A204.1 (cell line): ENCODE data around the gene DYRK1A.

Source experiments
- FAIRE-seq: peaks from 2 replicates; lab custom pipeline; 2012; peaks lifted over from hg19 to GRCh38; lab: Jason Lieb, UNC

Gene DYRK1A

DNA sequence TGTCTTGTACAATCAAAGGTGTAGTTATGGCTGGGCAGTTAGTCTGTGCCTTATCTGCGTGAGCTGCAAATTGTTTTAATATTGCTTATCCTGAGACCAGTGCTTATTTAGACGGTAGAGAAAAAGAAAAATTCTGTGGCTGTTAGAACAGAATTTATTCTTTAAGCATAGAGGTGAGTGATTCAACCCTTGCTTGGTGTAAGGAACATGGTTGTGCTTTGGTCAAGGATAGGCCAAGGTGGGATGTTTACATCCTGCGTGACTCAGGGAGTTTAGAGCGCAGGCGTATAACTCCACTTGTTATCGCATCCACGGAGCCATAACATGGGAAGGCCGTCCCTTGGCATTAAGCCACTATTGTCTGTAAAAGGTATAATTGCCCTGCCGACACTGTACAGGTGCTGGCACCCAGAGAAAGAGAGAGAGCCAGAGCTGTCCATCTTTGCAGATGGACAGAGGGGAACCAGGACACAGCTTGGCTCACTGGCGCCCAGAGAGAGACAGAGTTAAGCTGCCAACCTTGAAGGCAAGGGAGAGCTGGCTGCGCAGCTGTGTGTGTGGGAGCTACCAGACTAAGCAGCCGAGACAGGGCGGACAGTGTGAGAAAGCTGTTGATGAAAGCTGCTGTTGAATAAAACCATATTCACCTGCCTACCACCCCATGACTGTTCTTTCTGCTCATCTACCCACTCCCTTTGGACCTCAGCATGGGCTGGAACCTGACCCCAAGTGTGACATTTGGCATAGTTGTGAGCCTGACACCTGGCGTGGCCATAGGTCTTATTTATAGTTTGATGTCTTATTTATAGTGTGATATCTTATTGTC is 200.4 kb downstream of the DYRK1A start:
- no peak for FAIRE-seq

- no peak for FAIRE-seq
Observed at GRCh38 chr21:37568415-37568814, 201.8 kb downstream of the DYRK1A start.

DNA sequence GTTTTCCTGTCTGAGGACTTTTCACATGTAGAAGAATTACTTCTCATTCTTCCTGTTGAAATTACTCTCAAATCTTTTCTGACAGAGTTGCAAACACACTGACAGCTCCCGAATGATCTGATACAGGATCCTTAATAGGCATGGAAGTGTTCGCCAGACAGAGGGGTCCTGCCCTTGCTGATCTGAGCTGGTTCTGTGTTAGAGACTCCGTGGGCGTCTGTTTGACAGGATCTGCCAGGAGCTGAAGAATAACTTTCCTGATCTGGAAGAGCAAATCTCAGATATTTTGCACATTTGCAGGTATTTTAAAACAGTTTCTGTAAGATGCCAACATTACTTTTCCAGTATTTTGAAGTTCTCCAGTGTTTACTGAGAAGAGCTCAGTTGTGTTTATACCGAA is 202.3 kb downstream of the DYRK1A start:
- no peak for FAIRE-seq

GRCh38 chr21:37571442-37571841 is 204.9 kb downstream of the DYRK1A start:
- no peak for FAIRE-seq

GRCh38 chr21:37574316-37574715 is 207.7 kb downstream of the DYRK1A start:
- FAIRE-seq = no peak

- no peak for FAIRE-seq
Observed at GRCh38 chr21:37574751-37575150, 208.2 kb downstream of the DYRK1A start.

GRCh38 chr21:37575580-37575979 is 209.0 kb downstream of the DYRK1A start:
- no peak for FAIRE-seq
